Measurements from ENCODE around the gene COL27A1.

The COL27A1 gene

DNA sequence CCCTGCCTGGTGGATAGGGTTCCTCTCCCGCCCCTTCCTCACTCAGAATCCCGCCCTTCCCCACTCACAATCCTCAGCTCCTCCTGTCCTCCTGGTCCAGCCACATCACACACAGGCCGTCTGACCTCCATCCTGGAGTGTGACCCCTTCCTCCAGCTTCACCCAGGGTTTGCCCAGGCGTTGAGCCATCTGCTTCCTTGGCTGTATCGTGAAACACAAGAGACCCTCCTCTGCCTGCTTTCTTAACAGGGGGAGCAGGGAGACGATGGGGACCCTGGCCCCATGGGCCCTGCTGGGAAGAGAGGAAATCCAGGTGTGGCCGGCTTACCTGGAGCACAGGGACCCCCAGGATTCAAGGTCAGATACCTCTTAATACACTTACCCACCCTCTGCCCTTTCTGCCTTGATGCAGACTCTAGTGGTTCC is 135.2 kb downstream of the COL27A1 start:
- DNase-seq = no peak

- peak; percentile 30 for DNase-seq
Observed at GRCh38 chr9:114291064-114291474, 135.7 kb downstream of the COL27A1 start.

DNA sequence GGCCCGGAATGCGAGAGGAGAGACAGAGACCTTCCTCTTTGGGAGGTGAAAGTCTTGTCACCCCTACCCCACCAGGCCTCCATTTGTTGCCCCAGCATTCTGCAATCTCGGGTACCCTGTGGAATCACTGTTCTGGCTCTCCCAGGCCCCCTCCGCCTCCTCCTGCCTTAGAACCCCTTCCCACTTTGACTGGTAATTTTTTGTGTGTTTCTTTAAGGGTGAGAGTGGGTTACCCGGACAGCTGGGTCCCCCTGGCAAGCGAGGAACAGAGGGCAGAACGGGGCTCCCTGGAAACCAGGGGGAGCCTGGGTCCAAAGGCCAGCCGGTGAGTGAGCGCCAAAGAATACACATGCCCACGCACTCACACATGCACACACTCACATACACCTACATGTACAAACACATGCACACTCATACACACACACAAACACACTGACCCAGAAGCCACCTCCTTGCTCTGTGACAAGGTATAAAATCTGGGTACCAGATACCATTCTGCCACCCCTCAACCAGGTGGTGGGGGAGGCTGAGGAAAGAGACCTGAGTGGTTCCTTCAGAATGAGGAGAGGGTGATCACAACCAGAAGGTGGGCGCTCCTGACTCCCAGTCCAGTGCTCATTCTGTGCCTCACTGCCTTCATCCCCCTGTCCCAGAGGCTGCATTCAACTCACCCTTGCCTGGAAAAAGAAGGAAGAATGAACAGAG is 136.7 kb downstream of the COL27A1 start:
- DNase-seq = no peak

DNA sequence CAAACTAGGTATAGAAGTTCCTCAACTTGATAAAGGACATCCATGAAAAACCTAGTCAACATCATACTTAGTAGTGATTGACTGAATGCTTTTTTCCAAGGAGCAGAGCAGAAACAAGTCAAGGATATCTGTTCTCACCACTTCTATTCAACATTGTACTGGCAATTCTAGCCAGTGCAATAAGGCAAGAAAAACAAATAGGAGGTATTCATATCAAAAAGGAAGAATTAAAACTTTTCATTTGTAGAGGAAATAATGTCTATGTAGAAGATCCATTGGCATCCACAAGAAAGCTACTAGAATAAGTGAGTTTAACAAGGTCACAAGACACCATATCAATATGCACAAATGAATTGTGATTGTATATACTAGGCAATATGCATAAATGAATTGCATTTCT is 139.3 kb downstream of the COL27A1 start:
- no peak for DNase-seq

DNA sequence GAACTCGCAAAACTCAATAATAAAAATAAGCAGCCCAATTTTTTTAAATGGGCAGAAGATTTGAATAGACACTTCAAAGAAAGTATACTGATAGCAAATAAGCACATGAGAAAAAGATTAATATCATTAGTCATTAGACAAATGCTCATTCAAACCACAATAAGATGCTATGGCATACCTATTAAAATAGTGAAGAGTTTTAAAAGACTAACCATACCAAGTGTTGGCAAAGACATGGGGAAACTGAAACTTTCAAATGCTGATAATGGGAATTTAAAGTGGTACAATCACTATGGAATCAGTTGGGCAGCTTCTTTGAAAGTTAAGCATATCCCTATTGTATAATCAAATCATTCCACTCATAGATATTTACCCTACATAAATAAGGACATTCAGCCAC is 141.0 kb downstream of the COL27A1 start:
- DNase-seq = no peak

- no peak for DNase-seq
Observed at GRCh38 chr9:114299286-114300152, 144.2 kb downstream of the COL27A1 start.

GRCh38 chr9:114300153-114300845 is 145.0 kb downstream of the COL27A1 start:
- DNase-seq = no peak

GRCh38 chr9:114300846-114301797 is 145.8 kb downstream of the COL27A1 start:
- no peak for DNase-seq

- DNase-seq = no peak
Observed at GRCh38 chr9:114301798-114302565, 146.6 kb downstream of the COL27A1 start.

- no peak for DNase-seq
Observed at GRCh38 chr9:114302727-114303126, 147.4 kb downstream of the COL27A1 start.

DNA sequence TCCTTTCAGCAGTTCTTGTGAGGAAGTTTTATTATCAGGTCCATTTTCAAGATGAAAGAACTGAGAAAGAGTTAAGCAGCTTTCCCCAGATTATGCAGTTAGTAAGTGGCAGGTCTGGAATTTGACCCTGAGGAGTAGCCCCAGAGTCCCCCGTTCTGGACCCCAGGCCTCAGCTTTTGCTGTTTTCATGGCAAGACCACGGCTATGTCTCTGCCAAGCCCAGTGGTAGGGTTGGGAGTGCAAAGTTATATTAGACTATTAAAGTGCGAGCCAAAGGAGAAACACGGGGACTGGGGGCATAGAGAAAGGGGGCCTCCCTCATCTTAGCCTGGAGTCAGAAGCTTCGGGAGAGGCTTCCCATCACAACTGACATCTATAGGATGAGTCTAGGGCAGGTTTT is 148.2 kb downstream of the COL27A1 start:
- no peak for DNase-seq

- DNase-seq = no peak
Observed at GRCh38 chr9:114303977-114304376, 148.6 kb downstream of the COL27A1 start.

DNA sequence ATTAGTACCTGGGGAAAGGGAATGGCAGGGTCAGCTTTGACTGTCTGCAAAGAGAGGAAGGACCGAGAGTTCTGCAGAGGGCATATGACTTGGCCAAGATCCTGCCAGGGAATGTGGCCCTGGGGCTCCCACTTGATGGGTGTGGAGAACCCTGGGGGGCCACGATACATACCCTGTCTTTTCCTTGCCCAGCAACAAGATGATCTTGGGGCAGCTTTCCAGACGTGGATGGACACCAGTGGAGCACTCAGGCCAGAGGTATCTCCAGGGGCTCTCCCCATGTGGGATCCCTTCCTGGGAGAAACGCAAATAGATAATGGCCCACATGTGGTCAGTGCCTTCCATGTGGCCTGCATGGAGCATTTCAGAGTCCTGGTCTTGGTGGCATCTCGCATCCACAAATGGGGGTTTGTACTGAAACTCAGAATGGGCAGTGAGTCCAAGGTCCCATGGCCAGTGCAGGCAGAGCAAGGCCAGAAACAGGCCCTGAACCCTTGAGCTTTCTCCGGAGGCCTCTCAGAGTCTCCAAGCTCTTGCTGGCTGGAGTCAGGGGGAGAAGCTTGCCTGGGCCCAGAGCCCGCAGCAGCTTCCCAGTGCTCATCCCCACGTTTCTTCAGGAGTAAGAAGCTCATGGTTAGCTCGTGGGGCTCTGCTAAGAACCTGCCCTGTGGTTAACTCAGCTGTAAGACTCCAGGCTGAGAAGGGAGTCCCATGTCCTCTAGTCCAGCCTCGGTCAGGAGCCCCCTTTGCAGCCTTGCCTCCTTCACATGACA is 149.3 kb downstream of the COL27A1 start:
- DNase-seq = no peak

- no peak for DNase-seq
Observed at GRCh38 chr9:114307899-114308267, 152.5 kb downstream of the COL27A1 start.

- DNase-seq = no peak
Observed at GRCh38 chr9:114308361-114308950, 153.1 kb downstream of the COL27A1 start.

DNA sequence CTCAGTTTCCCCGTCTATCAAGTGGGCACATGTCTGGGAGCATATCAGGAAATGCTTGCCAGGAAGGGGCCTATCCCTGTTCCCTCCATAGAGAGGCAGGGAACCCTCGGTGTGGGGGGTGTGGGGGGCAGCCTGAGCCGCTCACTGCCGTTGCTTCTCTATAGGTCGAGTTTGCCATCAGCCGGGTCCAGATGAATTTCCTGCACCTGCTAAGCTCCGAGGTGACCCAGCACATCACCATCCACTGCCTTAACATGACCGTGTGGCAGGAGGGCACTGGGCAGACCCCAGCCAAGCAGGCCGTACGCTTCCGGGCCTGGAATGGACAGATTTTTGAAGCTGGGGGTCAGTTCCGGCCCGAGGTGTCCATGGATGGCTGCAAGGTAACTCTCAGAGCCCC is 153.8 kb downstream of the COL27A1 start:
- no peak for DNase-seq

DNA sequence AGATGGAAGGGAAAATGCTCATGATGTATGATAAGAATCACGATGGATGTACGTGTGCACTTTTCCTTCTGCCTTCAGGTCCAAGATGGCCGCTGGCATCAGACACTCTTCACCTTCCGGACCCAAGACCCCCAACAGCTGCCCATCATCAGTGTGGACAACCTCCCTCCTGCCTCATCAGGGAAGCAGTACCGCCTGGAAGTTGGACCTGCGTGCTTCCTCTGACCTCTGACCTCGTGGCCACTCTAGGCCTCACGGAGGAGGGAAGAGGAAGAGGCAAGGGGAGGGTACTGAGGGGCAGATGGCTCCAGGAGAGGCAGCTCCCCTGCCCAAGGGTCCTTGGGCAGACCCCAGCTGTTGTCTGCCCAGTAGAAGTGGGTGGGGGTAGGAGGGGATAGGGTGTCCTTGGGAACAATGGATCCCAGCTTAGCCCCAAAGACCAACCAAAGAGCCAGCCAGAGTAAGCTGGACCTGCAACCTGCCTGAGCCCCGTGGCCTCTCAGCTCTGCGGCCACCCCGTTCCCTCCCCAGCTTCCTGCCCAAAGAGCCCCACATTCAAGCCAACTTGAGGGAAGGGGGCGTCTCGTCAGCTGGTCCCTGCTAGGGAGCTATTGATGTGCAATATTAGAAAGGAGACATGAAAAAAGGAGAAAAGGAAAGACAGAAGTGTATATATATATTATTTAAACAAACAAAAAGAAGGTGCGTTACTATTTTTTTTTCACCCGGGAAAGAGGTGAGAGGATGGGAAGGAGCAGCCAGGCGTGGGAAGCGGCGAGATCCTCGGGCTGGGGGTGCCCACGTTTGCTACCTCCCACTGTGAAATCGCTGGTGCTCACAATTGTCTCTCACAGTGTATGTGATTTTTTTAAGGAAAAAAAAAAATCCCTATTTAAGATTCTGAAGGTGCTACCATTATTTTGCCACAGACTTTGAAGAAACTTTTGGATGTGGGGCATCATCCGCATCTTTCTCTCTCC is 155.4 kb downstream of the COL27A1 start:
- DNase-seq = no peak

DNA sequence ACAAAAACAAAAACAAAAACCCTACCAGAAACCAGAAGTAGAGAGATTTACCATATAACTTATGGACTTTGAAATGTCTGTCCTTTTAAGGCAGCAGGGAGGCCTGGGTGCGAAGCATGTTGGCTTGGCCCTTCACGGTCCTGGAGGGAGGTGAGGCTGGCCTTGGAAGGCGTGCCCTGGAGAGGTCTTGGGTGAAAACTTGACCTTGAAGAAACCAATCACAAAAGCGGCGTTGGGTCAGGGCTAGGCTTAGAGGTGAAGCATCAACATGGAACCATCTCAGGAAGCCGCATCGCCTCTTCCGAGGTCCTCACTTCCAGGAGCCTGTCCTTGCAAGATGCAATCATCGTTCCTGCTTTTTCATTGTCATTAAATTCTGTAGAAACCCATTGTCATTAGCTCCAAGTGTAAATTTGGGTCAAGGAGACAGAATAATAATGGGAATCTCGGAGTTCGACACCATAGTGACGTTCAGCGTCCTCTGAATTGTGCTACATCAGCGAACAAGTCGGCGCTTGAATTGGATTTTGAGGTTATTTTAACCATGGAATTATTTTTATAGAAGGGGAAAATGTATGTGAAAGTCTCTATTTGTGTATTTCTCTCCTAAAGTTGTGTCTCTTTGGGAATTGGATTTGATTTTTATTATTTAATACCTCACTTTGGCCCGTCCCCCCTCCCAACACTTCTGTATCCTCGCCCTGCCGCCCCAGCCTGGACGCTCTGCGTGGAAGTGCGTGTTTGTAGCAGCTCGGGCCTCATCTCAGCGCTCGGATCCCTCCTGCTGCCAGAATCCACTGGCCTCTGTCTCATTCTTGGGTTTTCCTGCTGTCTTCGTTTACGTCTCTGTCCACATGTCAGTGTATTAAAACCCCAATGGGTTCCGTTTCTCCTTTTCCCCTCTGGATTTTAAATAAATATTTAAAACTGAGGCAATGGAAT is 156.5 kb downstream of the COL27A1 start:
- DNase-seq = no peak
